ENCODE results near the gene KNDC1. TPM values are rescaled to one million over a fixed set of nuclear protein-coding genes. Genes with fewer than 3 reads are reported as not detected.
"Not testable (repeated sequence)": the region's sequence is repeated elsewhere in the genome, so short reads cannot be mapped to it uniquely, and the experiment has no call there.

Gene KNDC1
- total and polyA plus RNA-seq, 2 of the 13 experiments (the other 11 are each of a cell fraction or from before 2014, with no cell fraction given): 0.69 TPM; not detected in 1

GRCh38 chr10:133221756-133222155, 61.7 kb downstream of the KNDC1 start:
- in situ Hi-C loops (cut with HindIII; ENCODE audit: extremely low pct_ligation_motif_present, low pct_unique_long_range_greater_than_20kb); ATAC-seq; CTCF ChIA-PET (ENCODE audit: low intra/inter-chr PET ratio, low total read pairs): not testable (repeated sequence)

GRCh38 chr10:133224076-133224475, 64.1 kb downstream of the KNDC1 start:
- H3K9me3 ChIP-seq (ENCODE audit: low read length): no peaks in the 10 kb centered on the region
- no peak overlapping the region for H3K4me2 ChIP-seq (ENCODE audit: low read depth, low read length)
- in situ Hi-C loops (cut with HindIII; ENCODE audit: extremely low pct_ligation_motif_present, low pct_unique_long_range_greater_than_20kb) (no loop called here), intact Hi-C loops (cut with micrococcal nuclease; ENCODE audit: unreplicated experiment) (no loop called here)
- no peak overlapping the region for H3K27ac ChIP-seq (ENCODE audit: extremely low read length, insufficient read depth, low read length)
- no peak for DNase-seq (ENCODE audit: low spot score)
- H3K4me3 ChIP-seq (replicated peaks in 1 of 3; ENCODE audit: insufficient read depth in 1 of 3, low read depth in 2 of 3, low read length in 3 of 3): no peak overlapping the region
- POLR2A ChIA-PET: no interaction called here
- no peak overlapping the region for H3K9ac ChIP-seq (ENCODE audit: insufficient read depth, low read depth, low read length)
- ATAC-seq: no peak
- 8% methylated on average over 6 of the region's 14 CpGs for WGBS (ENCODE audit: low lambda C conversion rate)
- no peaks in the 10 kb centered on the region for H4K20me1 ChIP-seq (ENCODE audit: insufficient read depth, low read length)
- no TSS peak for BruUV-seq (replicated peaks)
- FAIRE-seq: no peak
- no peak overlapping the region for H2AFZ ChIP-seq (ENCODE audit: low read length)
- CTCF ChIA-PET (ENCODE audit: low intra/inter-chr PET ratio, low total read pairs): no interaction called here
- peaks cover 16 to 58% of the 10 kb centered on the region in 2 experiments for H3K27me3 ChIP-seq (ENCODE audit: control insufficient read depth in 1 of 2, insufficient read depth in 2 of 2, low read length in 2 of 2)
- H3K36me3 ChIP-seq (replicated peaks in 1 of 2; ENCODE audit: control insufficient read depth in 1 of 2, insufficient read depth in 2 of 2, low read length in 2 of 2): no peaks in the 10 kb centered on the region
- H3K79me2 ChIP-seq (ENCODE audit: insufficient read depth, low read length): no peaks in the 10 kb centered on the region
- H3K4me1 ChIP-seq (ENCODE audit: insufficient read depth, low read length): no peaks in the 10 kb centered on the region
- no peak for TF ChIP-seq KMT2A (CRISPR knock-in tag; IDR thresholded peaks at IDR 0.05)
- TF ChIP-seq HDAC1 (CRISPR knock-in tag; IDR thresholded peaks at IDR 0.05): no peak
- TF ChIP-seq BRCA1 (CRISPR knock-in tag; IDR thresholded peaks at IDR 0.05): no peak
- TF ChIP-seq GATAD2A (CRISPR knock-in tag; IDR thresholded peaks at IDR 0.05): no peak
- TF ChIP-seq SRSF4 (IDR thresholded peaks at IDR 0.05; ENCODE audit: low read depth, low read length, poor library complexity, severe bottlenecking): no peak
- no peak for TF ChIP-seq CTCF (CRISPR knock-in tag; IDR thresholded peaks at IDR 0.05)
- no peak for TF ChIP-seq ZNF143 (CRISPR knock-in tag; IDR thresholded peaks at IDR 0.05)
- no peak for TF ChIP-seq E2F2 (CRISPR knock-in tag; IDR thresholded peaks at IDR 0.05; ENCODE audit: borderline replicate concordance)
- TF ChIP-seq YEATS4 (CRISPR knock-in tag; IDR thresholded peaks at IDR 0.05; ENCODE audit: borderline replicate concordance): no peak
- TF ChIP-seq ELF3 (CRISPR knock-in tag; IDR thresholded peaks at IDR 0.05): no peak
- TF ChIP-seq ZXDC (CRISPR knock-in tag; IDR thresholded peaks at IDR 0.05): no peak

More at GRCh38 chr10:133221756-133222155, 61.7 kb downstream of the KNDC1 start:
- H3K79me2 ChIP-seq (ENCODE audit: insufficient read depth, low read length); BruUV-seq (replicated peaks); FAIRE-seq; H3K36me3 ChIP-seq (replicated peaks in 1 of 2; ENCODE audit: control insufficient read depth in 1 of 2, insufficient read depth in 2 of 2, low read length in 2 of 2); H3K27ac ChIP-seq (ENCODE audit: extremely low read length, insufficient read depth, low read length); POLR2A ChIA-PET; H3K4me3 ChIP-seq (replicated peaks in 1 of 3; ENCODE audit: insufficient read depth in 1 of 3, low read depth in 2 of 3, low read length in 3 of 3); H4K20me1 ChIP-seq (ENCODE audit: insufficient read depth, low read length); H2AFZ ChIP-seq (ENCODE audit: low read length); H3K4me1 ChIP-seq (ENCODE audit: insufficient read depth, low read length); DNase-seq (ENCODE audit: low spot score); intact Hi-C loops (cut with micrococcal nuclease; ENCODE audit: unreplicated experiment); H3K4me2 ChIP-seq (ENCODE audit: low read depth, low read length); H3K9ac ChIP-seq (ENCODE audit: insufficient read depth, low read depth, low read length); H3K9me3 ChIP-seq (ENCODE audit: low read length): not testable (repeated sequence)
- peak in 1 of 2 experiments; percentile 40; a peak in 1 of 4 replicates for TF ChIP-seq MAFK (conservative IDR thresholded peaks at IDR 0.05 in 1 of 2, IDR thresholded peaks at IDR 0.05 in 1 of 2; ENCODE audit: low read length in 2 of 2)
- peaks cover 16 to 59% of the 10 kb centered on the region in 2 experiments for H3K27me3 ChIP-seq (ENCODE audit: control insufficient read depth in 1 of 2, insufficient read depth in 2 of 2, low read length in 2 of 2)
- 16% methylated on average over 10 of the region's 22 CpGs for WGBS (ENCODE audit: low lambda C conversion rate)

Measured in HepG2 (cell line).